NOMO-1 treated with DMSO at 0.1 percent for 48 hours (cell line): ENCODE data around the gene AQR.
"Not testable (repeated sequence)": the region's sequence is repeated elsewhere in the genome, so short reads cannot be mapped to it uniquely, and the experiment has no call there.

Source experiments
- DNase-seq: peaks from one replicate; lab custom pipeline; 2025; ENCODE audit not compliant: unreplicated experiment; lab: John Stamatoyannopoulos, UW

Gene AQR

DNA sequence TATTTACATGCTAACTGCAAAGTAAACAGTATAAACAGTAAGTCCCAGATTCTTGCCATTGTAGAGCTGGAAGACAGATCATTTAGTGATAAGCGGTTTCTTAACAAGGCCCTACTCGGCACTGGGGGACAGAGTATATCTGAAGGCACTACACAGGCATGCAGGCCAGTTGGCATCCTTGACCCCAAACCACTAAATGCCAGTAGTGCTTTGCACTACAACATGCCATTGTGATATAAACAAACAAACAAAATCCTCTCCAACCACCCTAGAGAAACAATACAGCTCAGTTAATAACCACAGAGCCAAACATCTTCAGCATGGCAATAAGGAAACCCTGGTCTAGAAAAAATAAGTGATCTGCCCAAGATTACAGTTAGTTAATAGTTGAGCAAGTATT is 5.3 kb downstream of the AQR start:
- DNase-seq = no peak

DNA sequence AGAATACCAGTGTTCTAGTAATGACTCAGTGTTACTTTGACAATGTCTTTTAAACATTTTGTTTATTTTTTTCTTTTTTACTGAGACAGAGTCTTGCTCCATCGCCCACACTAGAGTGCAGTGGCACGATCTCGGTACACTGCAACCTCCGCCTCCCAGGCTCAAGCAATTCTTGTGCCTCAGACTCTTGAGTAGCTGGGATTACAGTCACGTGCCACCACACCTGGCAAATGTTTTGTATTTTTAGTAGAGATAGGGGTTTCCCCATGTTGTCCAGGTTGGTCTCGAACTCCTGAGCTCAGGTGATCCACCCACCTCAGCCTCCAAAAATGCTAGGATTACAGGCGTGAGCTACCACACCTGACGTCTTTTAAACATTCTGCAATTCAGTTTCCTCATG is 15.7 kb downstream of the AQR start:
- no peak for DNase-seq

- DNase-seq = no peak
These were observed 17.1 kb downstream of the AQR start for GRCh38 chr15:34952481-34952880.

DNA sequence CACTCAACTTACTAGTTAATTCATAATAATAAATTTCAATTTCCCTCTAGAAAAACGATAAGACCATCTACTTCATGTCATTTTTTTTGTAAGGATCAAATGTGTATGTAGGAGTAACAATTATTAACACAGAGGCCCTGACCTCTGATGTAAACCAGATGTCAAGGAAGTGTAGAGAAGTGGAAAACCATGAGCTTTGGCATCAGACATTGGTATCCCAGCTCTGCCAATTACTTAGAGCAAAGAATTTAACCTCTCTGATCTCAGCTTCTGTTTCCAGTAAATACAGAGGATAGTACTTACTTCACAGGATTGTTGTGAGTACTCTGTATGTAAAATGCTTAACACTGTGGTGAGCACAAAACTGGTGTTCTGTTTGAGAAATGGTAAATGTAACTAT is 17.5 kb downstream of the AQR start:
- DNase-seq = no peak

- DNase-seq = no peak
These were observed 24.6 kb downstream of the AQR start for GRCh38 chr15:34944936-34945335.

DNA sequence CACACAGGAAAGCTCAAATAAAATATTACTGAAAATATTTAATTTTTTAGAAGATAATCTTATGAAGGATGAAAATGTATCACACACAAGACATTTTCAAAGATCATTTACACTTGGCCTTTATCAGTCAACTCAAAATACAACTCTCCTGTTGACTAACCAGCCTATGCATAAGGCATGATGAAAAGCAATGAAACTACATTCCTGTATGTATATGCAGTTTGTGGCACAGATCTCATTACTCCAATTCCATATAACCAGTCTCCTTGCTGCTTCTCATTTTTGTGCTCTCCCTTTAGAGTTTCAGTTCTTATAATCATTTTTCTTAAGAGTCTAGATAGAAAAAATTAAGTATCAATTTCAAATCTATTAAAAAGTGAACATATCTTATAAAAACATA is 25.8 kb downstream of the AQR start:
- DNase-seq = no peak

GRCh38 chr15:34943264-34943663 is 26.3 kb downstream of the AQR start:
- not testable (repeated sequence) for DNase-seq

- no peak for DNase-seq
These were observed 27.2 kb downstream of the AQR start for GRCh38 chr15:34942363-34942762.

- no peak for DNase-seq
These were observed 27.7 kb downstream of the AQR start for GRCh38 chr15:34941831-34942230.

GRCh38 chr15:34941185-34941698 is 28.3 kb downstream of the AQR start:
- no peak for DNase-seq

- no peak for DNase-seq
These were observed 36.0 kb downstream of the AQR start for GRCh38 chr15:34933432-34933975.

DNA sequence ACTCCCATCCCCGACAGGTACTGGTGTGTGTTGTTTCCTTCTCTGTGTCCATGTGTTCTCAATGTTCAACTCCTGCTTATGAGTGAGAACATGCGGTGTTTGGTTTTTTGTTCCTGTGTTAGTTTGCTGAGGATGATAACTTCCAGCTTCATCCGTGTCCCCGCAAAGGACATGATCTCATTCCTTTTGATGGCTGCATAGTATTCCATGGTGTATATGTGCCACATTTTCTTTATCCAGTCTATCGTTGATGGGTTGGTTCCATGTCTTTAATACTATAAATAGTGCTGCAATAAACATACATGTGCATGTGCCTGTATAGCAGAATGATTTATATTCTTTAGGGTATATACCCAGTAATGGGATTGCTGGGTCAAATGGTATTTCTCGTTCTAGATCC is 41.2 kb downstream of the AQR start:
- not testable (repeated sequence) for DNase-seq

- DNase-seq = no peak
These were observed 41.8 kb downstream of the AQR start for GRCh38 chr15:34927726-34928125.

GRCh38 chr15:34914317-34914716 is 55.2 kb downstream of the AQR start:
- no peak for DNase-seq

- no peak for DNase-seq
These were observed 64.5 kb downstream of the AQR start for GRCh38 chr15:34905047-34905446.

GRCh38 chr15:34904527-34904926 is 65.0 kb downstream of the AQR start:
- no peak for DNase-seq

DNA sequence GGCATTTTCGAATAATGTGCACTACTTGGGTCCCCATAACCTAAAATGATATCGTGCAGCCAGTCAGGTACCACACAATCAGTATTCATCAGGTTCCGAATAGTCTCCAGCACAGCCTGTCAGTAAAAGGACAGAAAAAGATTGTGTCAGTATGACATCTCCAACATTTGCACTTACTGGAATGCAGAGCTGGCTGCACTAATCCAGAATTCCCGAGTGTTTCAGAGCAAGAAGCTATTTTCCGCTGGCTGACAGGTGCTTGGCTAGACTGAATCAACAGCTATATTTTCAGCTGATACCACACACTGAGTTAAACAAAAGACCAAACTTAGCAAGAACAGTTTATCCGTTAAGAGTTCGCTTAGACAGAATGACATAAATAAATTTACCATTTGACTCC is 68.8 kb downstream of the AQR start:
- DNase-seq = no peak

GRCh38 chr15:34896183-34896582 is 73.4 kb downstream of the AQR start:
- DNase-seq = no peak

GRCh38 chr15:34893967-34894366 is 75.6 kb downstream of the AQR start:
- no peak for DNase-seq

GRCh38 chr15:34892963-34893591 is 76.5 kb downstream of the AQR start:
- no peak for DNase-seq

GRCh38 chr15:34890424-34890823 is 79.1 kb downstream of the AQR start:
- DNase-seq = no peak

GRCh38 chr15:34889476-34889875 is 80.1 kb downstream of the AQR start:
- DNase-seq = no peak

DNA sequence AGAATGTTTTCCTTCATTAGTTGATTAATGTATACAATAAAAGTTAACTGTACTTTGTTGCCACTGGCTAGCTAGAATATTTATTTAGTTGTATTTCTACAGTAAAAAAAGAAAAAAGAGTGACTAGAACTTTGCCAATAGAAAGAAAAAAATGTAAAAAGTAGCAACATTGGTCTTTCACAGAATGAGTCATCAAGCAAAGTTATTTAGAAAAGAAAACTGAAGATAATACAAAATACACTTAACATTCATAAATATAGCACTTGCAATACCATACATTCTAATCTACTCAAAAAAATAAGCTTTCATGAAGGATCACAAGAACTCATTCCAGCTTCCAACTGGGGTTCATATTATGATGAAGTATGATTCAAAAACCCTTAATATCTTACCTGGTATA is 83.4 kb downstream of the AQR start:
- DNase-seq = no peak
